Colonic mucosa (tissue), 4 donors: ENCODE data around the gene EML5. TPM values are rescaled to one million over a fixed set of nuclear protein-coding genes. Genes with fewer than 3 reads are reported as not detected.
"Not testable (repeated sequence)": the region's sequence is repeated elsewhere in the genome, so short reads cannot be mapped to it uniquely, and the experiment has no call there.

Source experiments
- DNase-seq: peaks from one replicate; pipeline ENCODE4 v3.0.0-alpha.2; 2020
- H3K27ac ChIP-seq: fragments of 200-600 bp; one replicate; pipeline ENCODE4 v1.8.0; 2021
- H3K27me3 ChIP-seq: fragments of 200-600 bp; one replicate; pipeline ENCODE4 v1.8.0; 2021
- H3K36me3 ChIP-seq: fragments of 200-600 bp; one replicate; pipeline ENCODE4 v1.8.0; 2021
- H3K4me1 ChIP-seq: fragments of 200-600 bp; one replicate; pipeline ENCODE4 v1.8.0; 2021; ENCODE audit warnings: mild to moderate bottlenecking
- H3K4me3 ChIP-seq: fragments of 200-600 bp; one replicate; pipeline ENCODE4 v1.8.0; 2021
- H3K9ac ChIP-seq, 2 donors: one replicate each; pipeline ENCODE4 v1.7.0; 2013; ENCODE audit warnings: control low read depth in 2 of 2, low read depth in 2 of 2, low read length in 2 of 2
- H3K9me3 ChIP-seq: fragments of 200-600 bp; one replicate; pipeline ENCODE4 v1.8.0; 2021
- CTCF ChIP-seq: fragments of 200-600 bp; IDR thresholded peaks from one replicate; pipeline ENCODE4 v1.8.0; 2022; ENCODE audit warnings: antibody characterized with exemption, mild to moderate bottlenecking
- intact Hi-C: fragments of 100-400 bp; cut with DNase I; formaldehyde crosslinking; loops from one replicate; pipeline ENCODE4 v1.14.1; 2022
- total RNA-seq, 2 donors: library from RNA; stranded (reverse); fragmentation: NEBNext Ultra II Directional in 1 of 2; extraction: Animal tissue kit (Norgen Biotek cat#: 25700) in 1 of 2; gene quantifications; one replicate each; pipeline ENCODE4 v1.2.1, GENCODE V29; 2021
- donor health status: healthy.
- donor health status: DM: no; HTN: no; CAD: no.
- donor health status: DM: no; HTN: no; CAD: no.

The EML5 gene
- total RNA-seq, 2 donors from 2014 or later, result 0.93 to 1.2 TPM

- Histone ChIP-seq H3K4me3 (no peak overlapping the region), H3K27ac (no peak overlapping the region), H3K4me1 (no peaks in the 10 kb centered on the region), H3K27me3 (no peaks in the 10 kb centered on the region), H3K36me3 (no peaks in the 10 kb centered on the region), H3K9me3 (no peaks in the 10 kb centered on the region), H3K9ac (no peak overlapping the region)
- DNase-seq, result no peak
- intact Hi-C loops, result no loop called here
- no peak for TF ChIP-seq CTCF
These were observed 29.1 kb upstream of the EML5 start for GRCh38 chr14:88821888-88822287.

GRCh38 chr14:88821378-88821777, 28.6 kb upstream of the EML5 start:
- H3K4me3 ChIP-seq, result no peak overlapping the region
- no peaks in the 10 kb centered on the region for H3K36me3 ChIP-seq
- no peaks in the 10 kb centered on the region for H3K27me3 ChIP-seq
- intact Hi-C loops, result no loop called here
- H3K9me3 ChIP-seq, result no peaks in the 10 kb centered on the region
- no peak overlapping the region for H3K27ac ChIP-seq
- no peak for TF ChIP-seq CTCF
- H3K9ac ChIP-seq, result no peak overlapping the region
- no peak for DNase-seq
- H3K4me1 ChIP-seq, result no peaks in the 10 kb centered on the region

GRCh38 chr14:88819674-88820073, 26.9 kb upstream of the EML5 start:
- intact Hi-C loops, DNase-seq, H3K9me3 ChIP-seq, H3K4me3 ChIP-seq, H3K9ac ChIP-seq, H3K4me1 ChIP-seq, H3K27me3 ChIP-seq, H3K36me3 ChIP-seq, H3K27ac ChIP-seq: not testable (repeated sequence)

GRCh38 chr14:88818018-88818417, 25.3 kb upstream of the EML5 start:
- no peak for DNase-seq
- Histone ChIP-seq H3K36me3 (no peaks in the 10 kb centered on the region), H3K27me3 (no peaks in the 10 kb centered on the region), H3K9ac (no peak overlapping the region), H3K27ac (no peak overlapping the region), H3K4me3 (no peak overlapping the region), H3K9me3 (no peaks in the 10 kb centered on the region), H3K4me1 (no peaks in the 10 kb centered on the region)
- intact Hi-C loops, result no loop called here
- TF ChIP-seq CTCF, result no peak

- no peak for DNase-seq
- TF ChIP-seq CTCF, result no peak
- H3K9ac ChIP-seq, result no peak overlapping the region
- no peaks in the 10 kb centered on the region for H3K9me3 ChIP-seq
- intact Hi-C loops, result no loop called here
- H3K27me3 ChIP-seq, result no peaks in the 10 kb centered on the region
- no peaks in the 10 kb centered on the region for H3K4me1 ChIP-seq
- no peak overlapping the region for H3K4me3 ChIP-seq
- H3K36me3 ChIP-seq, result no peaks in the 10 kb centered on the region
- no peak overlapping the region for H3K27ac ChIP-seq
These were observed 23.2 kb upstream of the EML5 start for GRCh38 chr14:88815980-88816379.

- H3K4me3 ChIP-seq, result no peak overlapping the region
- no peak for TF ChIP-seq CTCF
- H3K9ac ChIP-seq, result no peak overlapping the region
- no peaks in the 10 kb centered on the region for H3K36me3 ChIP-seq
- H3K4me1 ChIP-seq, result no peaks in the 10 kb centered on the region
- DNase-seq, result no peak
- H3K27me3 ChIP-seq, result no peaks in the 10 kb centered on the region
- H3K9me3 ChIP-seq, result no peaks in the 10 kb centered on the region
- intact Hi-C loops, result no loop called here
- no peak overlapping the region for H3K27ac ChIP-seq
These were observed 15.6 kb upstream of the EML5 start for GRCh38 chr14:88808359-88808758.
